Measurements from ENCODE around the gene MBD5. TPM values are rescaled to one million over a fixed set of nuclear protein-coding genes. Genes with fewer than 3 reads are reported as not detected.

MBD5 gene
- total and polyA plus RNA-seq, 4 donors, result 5.7 to 140 (median 21.2) TPM

GRCh38 chr2:148014616-148015015, 6.3 kb upstream of the MBD5 start:
- no peak overlapping the region for H3K27ac ChIP-seq (ENCODE audit: low read depth in 1 of 2, low read length in 1 of 2)
- no peak for DNase-seq
- no peak overlapping the region for H3K9ac ChIP-seq (ENCODE audit: insufficient read depth in 1 of 2, low read length in 2 of 2)
- 90% methylated on average over 5 of the region's 5 CpGs for WGBS, 2 donors
- H3K4me3 ChIP-seq, result no peak overlapping the region
- ATAC-seq (ENCODE audit: insufficient read depth, low FRiP score), result no peak
- TF ChIP-seq CTCF (IDR thresholded peaks at IDR 0.05; ENCODE audit: control extremely low read depth, extremely low read depth), result no peak
- no peaks in the 10 kb centered on the region for H3K27me3 ChIP-seq (ENCODE audit: control insufficient read depth in 3 of 3, insufficient read depth in 3 of 3, low read length in 2 of 3)
- H3K4me1 ChIP-seq (ENCODE audit: control insufficient read depth in 5 of 5, insufficient read depth in 5 of 5, low read length in 5 of 5), result peaks cover 0 to 15% (median 5%) of the 10 kb centered on the region in 5 donors
- H3K9me3 ChIP-seq (ENCODE audit: control insufficient read depth in 4 of 4, insufficient read depth in 3 of 4, low read length in 3 of 4), result no peaks in the 10 kb centered on the region
- H3K36me3 ChIP-seq (ENCODE audit: control insufficient read depth in 4 of 4, insufficient read depth in 4 of 4, low read length in 4 of 4), result no peaks in the 10 kb centered on the region

- Histone ChIP-seq H3K4me3 (peak within 1 kb of the TSS; percentile 80), H3K4me1 (ENCODE audit: control insufficient read depth in 5 of 5, insufficient read depth in 5 of 5, low read length in 5 of 5) (peaks cover 0 to 36% (median 3%) of the 10 kb centered on the region in 5 donors), H3K36me3 (ENCODE audit: control insufficient read depth in 4 of 4, insufficient read depth in 4 of 4, low read length in 4 of 4) (peaks cover 0 to 3% (median 0%) of the 10 kb centered on the region in 4 donors), H3K9me3 (ENCODE audit: control insufficient read depth in 4 of 4, insufficient read depth in 3 of 4, low read length in 3 of 4) (no peaks in the 10 kb centered on the region), H3K27ac (ENCODE audit: low read depth in 1 of 2, low read length in 1 of 2) (peak within 1 kb of the TSS; percentile 87 to 93), H3K27me3 (ENCODE audit: control insufficient read depth in 3 of 3, insufficient read depth in 3 of 3, low read length in 2 of 3) (no peaks in the 10 kb centered on the region), H3K9ac (ENCODE audit: insufficient read depth in 1 of 2, low read length in 2 of 2) (peak within 1 kb of the TSS; percentile 80 to 96)
- ATAC-seq (ENCODE audit: insufficient read depth, low FRiP score) (peak; percentile 98), DNase-seq (peak; percentile 99 to 100 (median 100))
- TF ChIP-seq CTCF (IDR thresholded peaks at IDR 0.05; ENCODE audit: control extremely low read depth, extremely low read depth), result no peak
- WGBS, 2 donors, result 1% methylated on average over 51 to 52 of the region's 52 CpGs
Observed at GRCh38 chr2:148020111-148021058, 506 bp upstream of the MBD5 start, which contains the start of gene ORC4. Gene ORC4, minus strand, starts transcription at chr2:148020737. Its CDS starts 44,779 bp downstream, at chr2:147975958.

DNA sequence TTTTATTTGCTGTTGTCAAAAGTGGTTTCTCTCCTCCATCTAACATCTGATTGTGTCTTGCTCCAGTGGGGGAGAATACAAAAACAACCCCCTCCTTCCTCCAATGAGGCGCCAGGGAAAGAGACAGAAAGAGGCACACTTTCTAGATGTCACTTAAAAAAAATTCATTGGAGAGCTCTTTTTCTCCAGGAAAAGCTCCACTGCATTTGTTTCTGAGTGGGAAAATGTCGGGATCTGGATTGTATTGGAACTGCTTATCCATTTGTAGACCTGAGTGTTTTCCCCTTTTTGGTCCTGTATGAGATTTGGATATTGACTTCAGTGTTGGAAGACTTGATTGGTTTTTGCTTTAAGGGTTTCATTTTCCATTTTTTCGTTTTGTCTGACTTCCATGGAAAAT, 995 bp downstream of the MBD5 start:
- peaks cover 0 to 36% (median 3%) of the 10 kb centered on the region in 5 donors for H3K4me1 ChIP-seq (ENCODE audit: control insufficient read depth in 5 of 5, insufficient read depth in 5 of 5, low read length in 5 of 5)
- no peaks in the 10 kb centered on the region for H3K9me3 ChIP-seq (ENCODE audit: control insufficient read depth in 4 of 4, insufficient read depth in 3 of 4, low read length in 3 of 4)
- DNase-seq, result peak in 1 of 3 donors; percentile 57
- no peaks in the 10 kb centered on the region for H3K27me3 ChIP-seq (ENCODE audit: control insufficient read depth in 3 of 3, insufficient read depth in 3 of 3, low read length in 2 of 3)
- H3K27ac ChIP-seq (ENCODE audit: low read depth in 1 of 2, low read length in 1 of 2), result peak overlapping the region; percentile 85 to 87
- H3K36me3 ChIP-seq (ENCODE audit: control insufficient read depth in 4 of 4, insufficient read depth in 4 of 4, low read length in 4 of 4), result peaks cover 0 to 3% (median 0%) of the 10 kb centered on the region in 4 donors
- H3K9ac ChIP-seq (ENCODE audit: insufficient read depth in 1 of 2, low read length in 2 of 2), result peak overlapping the region; percentile 80 to 91
- 4 to 5% methylated on average over 3 of the region's 3 CpGs for WGBS, 2 donors
- ATAC-seq (ENCODE audit: insufficient read depth, low FRiP score), result no peak
- TF ChIP-seq CTCF (IDR thresholded peaks at IDR 0.05; ENCODE audit: control extremely low read depth, extremely low read depth), result no peak
- H3K4me3 ChIP-seq, result no peak overlapping the region
